HCT116 (cell line): ENCODE data around the gene CALN1. TPM values are rescaled to one million over a fixed set of nuclear protein-coding genes. Genes with fewer than 3 reads are reported as not detected.

Experiments used
- ATAC-seq: fragments of 200-7000 bp; cut with Tn5 transposase; 2 replicates; pipeline ENCODE4 v1.9.1; 2020; ENCODE audit warnings: mild to moderate bottlenecking, moderate library complexity
- BruUV-seq: library from RNA; stranded (reverse); fragments of 400-500 nt; replicated peaks from 2 replicates; lab custom pipeline; 2021; lab: Mats Ljungman, UMichigan
- CTCF ChIA-PET: fragments of 300-600 bp; sonication (Branson Sonifier 250); formaldehyde crosslinking; loops from one replicate; lab custom pipeline; 2021; ENCODE audit warnings: antibody characterized with exemption; lab: Charles Lee
- POLR2A ChIA-PET: fragments of 300-600, 350-600 bp; sonication (Branson Sonifier 250); formaldehyde crosslinking; loops from one replicate; lab custom pipeline; 2021; ENCODE audit warnings: antibody characterized with exemption; lab: Charles Lee
- RAD21 ChIA-PET, 2 experiments: fragments of 300-600 bp; sonication (Branson Sonifier 250); formaldehyde crosslinking; loops; one replicate each; lab custom pipeline; 2023; ENCODE audit warnings: low total read pairs in 2 of 2; ENCODE audit not compliant: uncharacterized antibody in 2 of 2, unreplicated experiment in 2 of 2, low non-redundant PET in 1 of 2; lab: Charles Lee
- DNase-seq: peaks from one replicate; pipeline ENCODE4 v3.0.0-alpha.2; 2010; ENCODE audit warnings: low read depth, low spot score
- H2AFZ ChIP-seq: fragments of 200-600 bp; shearing (Covaris generic), sonication (generic); 2 replicates; pipeline ENCODE4 v1.6.1; 2017; ENCODE audit warnings: low read depth, mixed run types, mixed read lengths, antibody characterized with exemption, low read length; ENCODE audit not compliant: poor library complexity, severe bottlenecking
- H3K27ac ChIP-seq: 2 replicates; pipeline ENCODE4 v1.5.1; 2012; ENCODE audit warnings: low read depth, low read length
- H3K27me3 ChIP-seq: fragments of 200-600 bp; sonication (generic); 2 replicates; pipeline ENCODE4 v1.6.1; 2016; ENCODE audit warnings: mixed run types, low read length, mixed read lengths; ENCODE audit not compliant: insufficient read depth
- H3K36me3 ChIP-seq, 2 experiments: fragments of 200-500 bp in 1 of 2; fragments of 200-600 bp in 1 of 2; sonication (Bioruptor generic) in 1 of 2; sonication (generic) in 1 of 2; 2 replicates each; pipeline versions ENCODE4 v1.5.1 to v1.6.1; 2014 to 2016; ENCODE audit warnings: low read length in 2 of 2, inconsistent platforms in 1 of 2, mixed read lengths in 1 of 2, mixed run types in 1 of 2; ENCODE audit not compliant: insufficient read depth in 2 of 2, control insufficient read depth in 1 of 2
- H3K4me1 ChIP-seq, 2 experiments: fragments of 200-600 bp in 1 of 2; sonication (generic) in 1 of 2; 2 replicates each; pipeline versions ENCODE4 v1.5.1 to v1.6.1; 2012 to 2017; ENCODE audit warnings: low read length in 2 of 2, inconsistent platforms in 1 of 2, mild to moderate bottlenecking in 1 of 2, mixed read lengths in 1 of 2, mixed run types in 1 of 2, moderate library complexity in 1 of 2; ENCODE audit not compliant: insufficient read depth in 2 of 2, control insufficient read depth in 1 of 2
- H3K4me2 ChIP-seq: fragments of 200-600 bp; sonication (generic); 2 replicates; pipeline ENCODE4 v1.6.1; 2017; ENCODE audit warnings: mixed run types, low read length, mixed read lengths
- H3K4me3 ChIP-seq, 2 experiments: fragments of 200-600 bp in 1 of 2; sonication (generic) in 1 of 2; replicated peaks in 1 of 2; 2 replicates each; pipeline ENCODE4 v1.5.1; 2011 to 2016; ENCODE audit warnings: low read length in 2 of 2, control low read depth in 1 of 2, low read depth in 1 of 2, mild to moderate bottlenecking in 1 of 2, mixed read lengths in 1 of 2, mixed run types in 1 of 2
- H3K79me2 ChIP-seq: fragments of 200-600 bp; sonication (generic); 2 replicates; pipeline ENCODE4 v1.6.1; 2017; ENCODE audit warnings: mild to moderate bottlenecking, mixed run types, low read length, moderate library complexity, mixed read lengths; ENCODE audit not compliant: insufficient read depth
- H3K9ac ChIP-seq: fragments of 200-600 bp; sonication (generic); 2 replicates; pipeline ENCODE4 v1.6.1; 2016; ENCODE audit warnings: low read length, mixed read lengths
- H3K9me2 ChIP-seq: fragments of 200-600 bp; sonication (generic), shearing (Covaris generic); 2 replicates; pipeline ENCODE4 v1.6.1; 2017; ENCODE audit warnings: mixed run types, mild to moderate bottlenecking, moderate library complexity; ENCODE audit not compliant: insufficient read depth
- H3K9me3 ChIP-seq, 2 experiments: fragments of 200-500 bp in 1 of 2; fragments of 200-600 bp in 1 of 2; sonication (Bioruptor generic) in 1 of 2; sonication (generic) in 1 of 2; 2 replicates each; pipeline ENCODE4 v1.6.1; 2014 to 2017; ENCODE audit warnings: low read length in 2 of 2, mixed read lengths in 2 of 2, inconsistent platforms in 1 of 2, low read depth in 1 of 2, mild to moderate bottlenecking in 1 of 2, mixed run types in 1 of 2, moderate library complexity in 1 of 2; ENCODE audit not compliant: control insufficient read depth in 1 of 2, insufficient read depth in 1 of 2
- H4K20me1 ChIP-seq: fragments of 200-600 bp; sonication (generic), shearing (Covaris generic); 2 replicates; pipeline ENCODE4 v1.6.1; 2017; ENCODE audit warnings: mixed run types, mild to moderate bottlenecking, moderate library complexity; ENCODE audit not compliant: insufficient read depth
- ATF3 ChIP-seq: IDR thresholded peaks from 2 replicates; pipeline ENCODE4 v1.6.1; 2012
- CBX3 ChIP-seq: IDR thresholded peaks from 2 replicates; pipeline ENCODE4 v1.6.1; 2012; ENCODE audit warnings: low read depth
- CEBPB ChIP-seq: IDR thresholded peaks from 2 replicates; pipeline ENCODE4 v1.6.1; 2012; ENCODE audit warnings: low read depth
- CTCF ChIP-seq, 3 experiments: fragments of 200-600 bp in 1 of 3; sonication (generic) in 1 of 3; IDR thresholded peaks in 2 of 3; conservative IDR thresholded peaks in 1 of 3; 2 replicates each; pipeline ENCODE4 v1.5.1; 2012 to 2017; ENCODE audit warnings: low read depth in 2 of 3, low read length in 2 of 3, antibody characterized with exemption in 1 of 3, borderline replicate concordance in 1 of 3, control low read depth in 1 of 3, mild to moderate bottlenecking in 1 of 3, mixed read lengths in 1 of 3, mixed run types in 1 of 3, moderate library complexity in 1 of 3; ENCODE audit not compliant: insufficient read depth in 1 of 3
- EGR1 ChIP-seq: IDR thresholded peaks from 2 replicates; pipeline ENCODE4 v1.6.1; 2012; ENCODE audit warnings: low read depth
- ELF1 ChIP-seq: IDR thresholded peaks from 2 replicates; pipeline ENCODE4 v1.6.1; 2012; ENCODE audit warnings: low read depth, borderline replicate concordance
- EZH2 ChIP-seq: fragments of 200-600 bp; sonication (generic); IDR thresholded peaks from 2 replicates; pipeline ENCODE4 v1.6.1; 2017; ENCODE audit warnings: antibody characterized with exemption, mixed run types
- EZH2phosphoT487 ChIP-seq: fragments of 200-600 bp; IDR thresholded peaks from 2 replicates; pipeline ENCODE4 v1.6.1; 2018; ENCODE audit warnings: antibody characterized with exemption, borderline replicate concordance
- JUND ChIP-seq: IDR thresholded peaks from 2 replicates; pipeline ENCODE4 v1.6.1; 2012
- MAX ChIP-seq: IDR thresholded peaks from 2 replicates; pipeline ENCODE4 v1.6.1; 2012
- POLR2A ChIP-seq: IDR thresholded peaks from 2 replicates; pipeline ENCODE4 v1.7.0; 2011; ENCODE audit warnings: borderline replicate concordance; ENCODE audit not compliant: insufficient read depth, insufficient read length; ENCODE audit errors: extremely low read depth
- POLR2AphosphoS5 ChIP-seq: IDR thresholded peaks from 2 replicates; pipeline ENCODE4 v1.6.1; 2011; ENCODE audit warnings: mild to moderate bottlenecking, low read depth, low read length, moderate library complexity
- REST ChIP-seq: IDR thresholded peaks from 2 replicates; pipeline ENCODE4 v1.6.1; 2012; ENCODE audit warnings: low read depth
- SIN3A ChIP-seq: IDR thresholded peaks from 2 replicates; pipeline ENCODE4 v1.6.1; 2012; ENCODE audit warnings: low read depth
- SRF ChIP-seq: IDR thresholded peaks from 2 replicates; pipeline ENCODE4 v1.6.1; 2012; ENCODE audit warnings: low read depth
- TCF7L2 ChIP-seq: IDR thresholded peaks from 2 replicates; pipeline ENCODE4 v1.7.0; 2011; ENCODE audit warnings: borderline replicate concordance, inconsistent platforms; ENCODE audit not compliant: insufficient read depth, insufficient read length; ENCODE audit errors: extremely low read depth
- YY1 ChIP-seq: IDR thresholded peaks from 2 replicates; pipeline ENCODE4 v1.6.1; 2011; ENCODE audit warnings: low read length, low read depth, moderate library complexity, mild to moderate bottlenecking; ENCODE audit not compliant: insufficient replicate concordance; ENCODE audit errors: extremely low read depth
- ZBTB33 ChIP-seq: IDR thresholded peaks from 2 replicates; pipeline ENCODE4 v1.6.1; 2011; ENCODE audit warnings: mild to moderate bottlenecking, low read length, moderate library complexity; ENCODE audit not compliant: insufficient replicate concordance; ENCODE audit errors: extremely low read depth
- ZFX ChIP-seq: fragments of 450-650 bp; IDR thresholded peaks from 2 replicates; pipeline ENCODE4 v1.6.1; 2017
- intact Hi-C: fragments of 100-400 bp; cut with micrococcal nuclease; formaldehyde crosslinking; loops from 2 replicates; pipeline ENCODE4 v1.10.0; 2022
- total RNA-seq: library from RNA; stranded (reverse); gene quantifications from one replicate; pipeline ENCODE4 v1.2.1, GENCODE V29; 2021; ENCODE audit not compliant: unreplicated experiment

The CALN1 gene
- total RNA-seq, 1 experiment from 2014 or later: 0.17 TPM

GRCh38 chr7:72235351-72235750, 176.8 kb downstream of the CALN1 start:
- Histone ChIP-seq H3K79me2 (no peaks in the 10 kb centered on the region), H3K36me3 (no peaks in the 10 kb centered on the region), H2AFZ (no peak overlapping the region), H3K4me2 (no peak overlapping the region), H3K9ac (no peak overlapping the region), H3K9me2 (no peaks in the 10 kb centered on the region), H3K9me3 (no peaks in the 10 kb centered on the region), H3K4me3 (no peak overlapping the region), H3K4me1 (no peaks in the 10 kb centered on the region), H3K27ac (no peak overlapping the region), H3K27me3 (no peaks in the 10 kb centered on the region), H4K20me1 (no peaks in the 10 kb centered on the region)
- ChIA-PET RAD21 (interaction anchor here in 1 of 2 experiments (1.2 kb wide), 1 partner anchor 99 kb away, joined by 3 read pairs; no protein-coding TSS in a partner anchor), CTCF (no interaction called here), POLR2A (no interaction called here)
- no TSS peak for BruUV-seq
- ATAC-seq (no peak), DNase-seq (no peak)
- TF ChIP-seq ZFX (no peak), POLR2AphosphoS5 (no peak), SRF (no peak), ZBTB33 (no peak), CTCF (IDR thresholded peaks at IDR 0.05 in 2 of 3, conservative IDR thresholded peaks at IDR 0.05 in 1 of 3; ENCODE audit: borderline replicate concordance in 1 of 3, insufficient read depth in 1 of 3, low read depth in 2 of 3, low read length in 2 of 3) (no peak), ATF3 (no peak), SIN3A (no peak), MAX (no peak), CBX3 (no peak), YY1 (no peak), ELF1 (no peak), CEBPB (no peak), JUND (no peak), TCF7L2 (no peak), EZH2 (no peak), REST (no peak), POLR2A (no peak), EGR1 (no peak), EZH2phosphoT487 (no peak)
- intact Hi-C loops: no loop called here
